K562 treated with DMSO at 1 percent for 12 hours (cell line): ENCODE data around the gene AJUBA. TPM values are rescaled to one million over a fixed set of nuclear protein-coding genes. Genes with fewer than 3 reads are reported as not detected.

ENCODE experiments used
- total RNA-seq: library from RNA; unstranded; fragments of 300-600 nt; gene quantifications from 2 replicates; pipeline ENCODE4 v1.2.3, GENCODE V29; 2022; ENCODE audit not compliant: insufficient read depth

AJUBA gene
- total RNA-seq: 11.3 and 16.2 TPM in 2 replicates

DNA sequence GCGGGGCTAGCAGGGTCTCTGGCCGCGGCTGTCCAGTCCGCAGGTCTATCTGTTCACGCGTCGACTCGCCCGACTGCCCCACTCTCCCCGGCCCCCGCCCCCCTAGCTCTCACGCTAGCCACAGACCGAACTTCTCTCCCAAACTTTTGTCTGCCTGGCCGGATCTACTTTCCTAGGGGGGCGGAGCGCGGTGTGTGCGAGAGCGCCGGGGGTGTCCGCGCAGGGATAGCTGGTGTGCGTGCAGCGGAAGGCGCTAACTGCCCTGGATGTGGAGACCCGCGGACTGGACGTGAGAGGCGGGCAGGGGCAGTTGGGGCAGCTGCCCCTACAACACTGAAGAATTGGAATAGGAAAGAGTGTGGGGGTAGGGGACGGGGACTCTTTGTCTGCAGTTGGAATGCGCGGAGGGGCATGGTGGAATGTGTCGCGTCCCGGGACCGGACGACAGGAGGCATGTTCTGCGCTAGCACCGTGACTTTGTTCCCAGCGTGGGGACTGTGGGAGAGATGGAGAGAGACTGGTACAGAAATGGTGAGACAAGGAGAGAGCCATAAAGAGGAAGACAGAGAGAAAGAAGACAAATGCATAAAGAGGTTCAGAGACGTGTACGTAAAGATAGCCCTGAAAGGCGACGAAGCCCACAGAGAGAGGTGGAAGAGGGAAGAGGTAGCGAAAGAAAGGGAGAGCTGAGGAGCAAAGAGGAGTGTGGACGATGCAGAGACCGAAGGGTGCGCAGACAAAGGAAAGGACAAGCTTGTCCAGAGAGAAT, at the start of gene AJUBA:
Gene AJUBA, minus strand, starts transcription at position 75 of the 769 bp plus-strand sequence. CDS start 285 bp downstream, outside the sequence.

DNA sequence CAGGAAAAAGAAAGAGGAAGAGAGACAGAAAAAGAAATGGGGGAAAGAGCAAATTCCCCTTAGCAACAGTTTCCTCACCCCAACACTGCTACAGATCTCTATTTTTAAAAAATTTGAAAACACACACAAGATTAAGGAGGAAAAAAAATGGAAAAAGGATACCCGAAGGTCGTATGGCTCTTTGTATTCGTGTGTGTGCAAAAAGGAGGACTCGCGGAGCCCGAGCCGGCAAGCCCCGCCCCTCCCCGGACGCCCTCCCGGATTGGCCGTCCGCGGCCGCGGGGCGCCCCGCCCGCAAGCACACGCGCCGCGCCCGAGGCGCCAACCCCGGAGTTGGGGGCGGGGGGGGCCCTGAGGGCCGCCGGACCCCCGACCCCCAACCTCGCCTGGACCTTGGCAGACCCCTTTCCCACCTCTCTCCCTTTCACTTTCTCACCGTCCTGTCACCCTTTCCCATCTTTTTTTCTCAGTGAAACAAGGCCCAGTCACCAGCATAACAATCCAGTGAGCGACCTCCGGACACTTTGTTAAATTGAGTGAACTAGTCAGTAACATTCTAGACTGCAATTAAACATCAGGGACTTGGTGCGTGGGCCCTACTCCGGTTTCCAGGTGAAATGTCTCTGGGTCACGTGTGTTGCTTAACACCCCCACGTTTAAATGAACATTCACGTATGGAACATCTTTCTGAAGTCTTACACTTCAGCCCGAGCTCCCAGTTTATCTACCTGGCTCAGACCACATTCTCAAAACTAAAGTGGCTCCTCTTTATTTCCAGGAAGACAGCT, 27.8 kb upstream of the AJUBA start, which contains the start of gene C14orf93:
Gene C14orf93, minus strand, starts transcription at position 205 of the 788 bp plus-strand sequence. CDS start 11,120 bp downstream, outside the sequence.

DNA sequence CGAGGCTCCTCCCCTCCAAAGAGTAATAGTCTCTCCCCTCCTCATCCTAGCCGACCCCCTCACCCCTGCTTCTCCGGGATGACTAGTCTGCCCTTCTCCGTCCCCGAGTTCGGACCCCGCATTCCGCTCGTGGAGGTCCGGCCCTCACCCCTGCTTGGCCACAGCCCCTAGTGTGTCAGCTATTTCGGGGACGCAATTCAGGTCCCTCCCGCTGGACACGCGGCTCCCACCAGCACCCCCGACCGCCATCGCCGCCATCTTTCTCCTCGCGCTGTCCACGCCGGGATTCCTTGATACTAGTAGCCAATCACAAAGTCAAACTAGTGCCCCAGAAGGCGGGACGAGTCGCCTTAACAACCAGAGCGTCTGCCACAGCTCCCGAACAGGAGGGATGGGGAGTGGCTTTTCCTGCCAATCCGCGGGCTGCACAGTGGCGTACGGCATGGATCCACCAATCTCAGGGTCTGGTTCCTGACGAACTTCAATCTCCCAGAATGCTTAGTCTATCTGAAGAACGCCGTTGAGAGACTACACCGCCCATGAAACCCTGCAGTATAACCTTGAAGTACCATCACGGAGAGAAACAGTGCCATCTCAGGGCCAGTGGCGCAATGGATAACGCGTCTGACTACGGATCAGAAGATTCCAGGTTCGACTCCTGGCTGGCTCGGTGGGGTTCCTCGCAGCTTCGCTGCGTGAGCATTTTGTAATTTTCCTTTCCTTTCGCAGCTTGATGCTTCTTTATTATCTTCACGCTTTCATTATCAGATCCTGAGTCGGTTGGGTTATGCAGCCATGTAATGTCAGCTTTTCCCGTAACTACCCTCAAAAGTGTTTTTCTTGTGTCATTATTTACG, 53.0 kb downstream of the AJUBA start, which contains the start of gene PRMT5:
Gene PRMT5, minus strand, starts transcription at position 273 of the 857 bp plus-strand sequence. Its CDS starts 15 bp downstream, at position 258.

Other genes starting within 250 kb of the AJUBA start
- 90.5 and 145 TPM in 2 replicates for gene OXA1L, start 215.9 kb downstream of the AJUBA start, total RNA-seq
- 0.51 TPM in 1 of 2 replicates, not detected in the other for gene SLC7A7, start 167.1 kb downstream of the AJUBA start, total RNA-seq
- 92.9 and 111 TPM in 2 replicates for gene MRPL52, start 152.7 kb downstream of the AJUBA start, total RNA-seq
- 5.2 and 5.9 TPM in 2 replicates for gene MMP14, start 146.0 kb downstream of the AJUBA start, total RNA-seq
- 35.5 and 67.9 TPM in 2 replicates for gene LRP10, start 110.8 kb downstream of the AJUBA start, total RNA-seq
- 1.4 and 2.4 TPM in 2 replicates for gene REM2, start 99.3 kb downstream of the AJUBA start, total RNA-seq
- 33.5 and 55.8 TPM in 2 replicates for gene RBM23, start 63.4 kb downstream of the AJUBA start, total RNA-seq
- 90.7 and 101 TPM in 2 replicates for gene PRMT5, start 53.2 kb downstream of the AJUBA start, total RNA-seq
- 103 and 107 TPM in 2 replicates for gene HAUS4, start 25.5 kb downstream of the AJUBA start, total RNA-seq
- 17.4 and 17.6 TPM in 2 replicates for gene C14orf93, start 27.6 kb upstream of the AJUBA start, total RNA-seq
- 115 and 148 TPM in 2 replicates for gene PSMB5, start 52.3 kb upstream of the AJUBA start, total RNA-seq
- not detected in 2 replicates for gene PSMB11, start 59.7 kb upstream of the AJUBA start, total RNA-seq
- 10.6 and 17.6 TPM in 2 replicates for gene CDH24, start 75.0 kb upstream of the AJUBA start, total RNA-seq
- gene ACIN1, start 112.6 kb upstream of the AJUBA start, total RNA-seq: 64.4 and 136 TPM in 2 replicates
- 44.9 and 45.3 TPM in 2 replicates for gene C14orf119, start 113.0 kb upstream of the AJUBA start, total RNA-seq
- not detected in 2 replicates for gene CIROP, start 122.4 kb upstream of the AJUBA start, total RNA-seq
- not detected in 2 replicates for gene CEBPE, start 136.7 kb upstream of the AJUBA start, total RNA-seq
- gene SLC7A8, start 201.1 kb upstream of the AJUBA start, total RNA-seq: 1.3 and 8.0 TPM in 2 replicates